ENCODE measurements around the gene SP110. TPM values are rescaled to one million over a fixed set of nuclear protein-coding genes. Genes with fewer than 3 reads are reported as not detected.

SP110 gene
- total and polyA plus RNA-seq, 2 of the 8 experiments (the other 6 are each of a cell fraction or from before 2014, with no cell fraction given), result 3.1 to 7.1 TPM

DNA sequence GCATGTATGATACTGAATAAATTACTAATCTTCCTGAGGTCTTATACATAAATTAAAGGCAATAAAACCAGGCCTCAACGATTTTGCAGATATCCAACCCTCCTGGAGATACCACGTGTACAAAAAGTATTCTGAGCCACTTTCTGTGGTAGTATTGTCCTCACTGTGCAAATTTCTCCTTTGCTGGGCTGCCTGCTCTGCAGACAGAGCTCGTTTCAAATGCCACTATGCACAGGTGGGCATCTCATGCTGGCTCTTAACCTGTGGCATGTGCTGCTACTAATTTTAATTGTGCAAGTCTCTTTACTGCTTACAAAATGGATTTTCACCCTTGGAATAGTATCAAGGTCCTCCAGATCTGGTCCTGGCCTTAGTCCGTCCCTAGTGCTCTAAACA, 84.7 kb downstream of the SP110 start (continued):
- TF ChIP-seq SP1 (IDR thresholded peaks at IDR 0.05; ENCODE audit: low read depth, low read length), result no peak
